Astrocyte (in vitro differentiated cells and primary cell): ENCODE measurements around the gene TMEM129. TPM values are rescaled to one million over a fixed set of nuclear protein-coding genes. Genes with fewer than 3 reads are reported as not detected.

Experiments
- DNase-seq: peaks from one replicate; pipeline ENCODE4 v3.0.0-alpha.2; 2010; ENCODE audit warnings: low read depth
- FAIRE-seq: peaks from 2 replicates; lab custom pipeline; 2011; peaks lifted over from hg19 to GRCh38; lab: Jason Lieb, UNC
- H2AFZ ChIP-seq: 2 replicates; pipeline ENCODE4 v1.6.0; 2012; ENCODE audit warnings: low read depth, low read length, inconsistent platforms
- H3K27ac ChIP-seq: 2 replicates; pipeline ENCODE4 v1.5.1; 2011; ENCODE audit warnings: low read depth, low read length, inconsistent platforms
- H3K27me3 ChIP-seq: 2 replicates; pipeline ENCODE4 v1.6.0; 2011; ENCODE audit warnings: low read length, inconsistent platforms; ENCODE audit not compliant: insufficient read depth
- H3K36me3 ChIP-seq: 2 replicates; pipeline ENCODE4 v1.5.1; 2011; ENCODE audit warnings: low read length, inconsistent platforms; ENCODE audit not compliant: insufficient read depth
- H3K4me1 ChIP-seq: 2 replicates; pipeline ENCODE4 v1.5.1; 2011; ENCODE audit warnings: low read length, inconsistent platforms; ENCODE audit not compliant: insufficient read depth
- H3K4me2 ChIP-seq: 2 replicates; pipeline ENCODE4 v1.6.0; 2012; ENCODE audit warnings: low read length, inconsistent platforms
- H3K4me3 ChIP-seq: 2 replicates; pipeline ENCODE4 v1.5.1; 2011; ENCODE audit warnings: low read depth, mild to moderate bottlenecking, low read length, inconsistent platforms; ENCODE audit not compliant: insufficient read depth
- H3K79me2 ChIP-seq: 2 replicates; pipeline ENCODE4 v1.6.0; 2012; ENCODE audit warnings: mild to moderate bottlenecking, low read length, inconsistent platforms; ENCODE audit not compliant: insufficient read depth
- H3K9ac ChIP-seq: 2 replicates; pipeline ENCODE4 v1.6.0; 2012; ENCODE audit warnings: mild to moderate bottlenecking, low read length, inconsistent platforms
- H3K9me3 ChIP-seq: 2 replicates; pipeline ENCODE4 v1.5.1; 2012; ENCODE audit warnings: low read depth, mild to moderate bottlenecking, low read length, inconsistent platforms; ENCODE audit not compliant: insufficient read depth
- H4K20me1 ChIP-seq: 2 replicates; pipeline ENCODE4 v1.6.0; 2012; ENCODE audit warnings: low read length, inconsistent platforms; ENCODE audit not compliant: insufficient read depth
- H3K27ac Mint-ChIP-seq: one replicate; pipeline ENCODE4 v1.8.0; 2021; ENCODE audit warnings: mild to moderate bottlenecking, mixed read lengths; ENCODE audit not compliant: unreplicated experiment
- H3K27me3 Mint-ChIP-seq: one replicate; pipeline ENCODE4 v1.8.0; 2021; ENCODE audit warnings: low read depth, mixed read lengths; ENCODE audit not compliant: unreplicated experiment
- H3K36me3 Mint-ChIP-seq: one replicate; pipeline ENCODE4 v1.8.0; 2021; ENCODE audit warnings: low read depth, mixed read lengths; ENCODE audit not compliant: unreplicated experiment
- H3K4me1 Mint-ChIP-seq: one replicate; pipeline ENCODE4 v1.8.0; 2021; ENCODE audit warnings: low read depth, mixed read lengths; ENCODE audit not compliant: unreplicated experiment
- H3K4me3 Mint-ChIP-seq: one replicate; pipeline ENCODE4 v1.8.0; 2021; ENCODE audit warnings: mild to moderate bottlenecking, moderate library complexity, mixed read lengths; ENCODE audit not compliant: unreplicated experiment
- H3K9me3 Mint-ChIP-seq: one replicate; pipeline ENCODE4 v1.8.0; 2021; ENCODE audit warnings: mild to moderate bottlenecking, mixed read lengths; ENCODE audit not compliant: unreplicated experiment
- EZH2 ChIP-seq: IDR thresholded peaks from 2 replicates; pipeline ENCODE4 v1.6.1; 2012; ENCODE audit warnings: mild to moderate bottlenecking, low read length, inconsistent platforms; ENCODE audit not compliant: insufficient read depth
- total RNA-seq: library from RNA; stranded (reverse); gene quantifications from 2 replicates; pipeline ENCODE4 v1.2.1, GENCODE V29; 2021
- TF ChIP-seq, protein P1 (sequence below): IDR thresholded peaks from 2 replicates; pipeline ENCODE4 v1.5.1; 2011; ENCODE audit warnings: low read depth, mild to moderate bottlenecking, inconsistent platforms, low read length, moderate library complexity; ENCODE audit not compliant: insufficient read depth

Gene TMEM129
- total RNA-seq, 1 donor from 2014 or later, result 26.8 TPM

GRCh38 chr4:1741208-1741607 is 20.1 kb upstream of the TMEM129 start:
- no peak overlapping the region for H2AFZ ChIP-seq
- no peak overlapping the region for H3K4me3 ChIP-seq
- no peak overlapping the region for H3K9ac ChIP-seq
- no peak overlapping the region for H3K27ac Mint-ChIP-seq
- H3K9me3 Mint-ChIP-seq, result peaks cover 13% of the 10 kb centered on the region
- H3K9me3 ChIP-seq, result peaks cover 19% of the 10 kb centered on the region
- H3K4me2 ChIP-seq, result no peak overlapping the region
- H3K4me1 Mint-ChIP-seq, result no peaks in the 10 kb centered on the region
- H3K36me3 Mint-ChIP-seq, result peaks cover 34% of the 10 kb centered on the region
- H3K27me3 ChIP-seq, result no peaks in the 10 kb centered on the region
- no peaks in the 10 kb centered on the region for H3K4me1 ChIP-seq
- DNase-seq, result no peak
- H3K27me3 Mint-ChIP-seq, result no peaks in the 10 kb centered on the region
- TF ChIP-seq EZH2, result no peak
- TF ChIP-seq, protein P1, sequence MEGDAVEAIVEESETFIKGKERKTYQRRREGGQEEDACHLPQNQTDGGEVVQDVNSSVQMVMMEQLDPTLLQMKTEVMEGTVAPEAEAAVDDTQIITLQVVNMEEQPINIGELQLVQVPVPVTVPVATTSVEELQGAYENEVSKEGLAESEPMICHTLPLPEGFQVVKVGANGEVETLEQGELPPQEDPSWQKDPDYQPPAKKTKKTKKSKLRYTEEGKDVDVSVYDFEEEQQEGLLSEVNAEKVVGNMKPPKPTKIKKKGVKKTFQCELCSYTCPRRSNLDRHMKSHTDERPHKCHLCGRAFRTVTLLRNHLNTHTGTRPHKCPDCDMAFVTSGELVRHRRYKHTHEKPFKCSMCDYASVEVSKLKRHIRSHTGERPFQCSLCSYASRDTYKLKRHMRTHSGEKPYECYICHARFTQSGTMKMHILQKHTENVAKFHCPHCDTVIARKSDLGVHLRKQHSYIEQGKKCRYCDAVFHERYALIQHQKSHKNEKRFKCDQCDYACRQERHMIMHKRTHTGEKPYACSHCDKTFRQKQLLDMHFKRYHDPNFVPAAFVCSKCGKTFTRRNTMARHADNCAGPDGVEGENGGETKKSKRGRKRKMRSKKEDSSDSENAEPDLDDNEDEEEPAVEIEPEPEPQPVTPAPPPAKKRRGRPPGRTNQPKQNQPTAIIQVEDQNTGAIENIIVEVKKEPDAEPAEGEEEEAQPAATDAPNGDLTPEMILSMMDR, result no peak
- H3K27ac ChIP-seq, result no peak overlapping the region
- no peak overlapping the region for H3K4me3 Mint-ChIP-seq
- no peak for FAIRE-seq
- peaks cover 5% of the 10 kb centered on the region for H4K20me1 ChIP-seq
- H3K79me2 ChIP-seq, result no peaks in the 10 kb centered on the region
- peaks cover 12% of the 10 kb centered on the region for H3K36me3 ChIP-seq

DNA sequence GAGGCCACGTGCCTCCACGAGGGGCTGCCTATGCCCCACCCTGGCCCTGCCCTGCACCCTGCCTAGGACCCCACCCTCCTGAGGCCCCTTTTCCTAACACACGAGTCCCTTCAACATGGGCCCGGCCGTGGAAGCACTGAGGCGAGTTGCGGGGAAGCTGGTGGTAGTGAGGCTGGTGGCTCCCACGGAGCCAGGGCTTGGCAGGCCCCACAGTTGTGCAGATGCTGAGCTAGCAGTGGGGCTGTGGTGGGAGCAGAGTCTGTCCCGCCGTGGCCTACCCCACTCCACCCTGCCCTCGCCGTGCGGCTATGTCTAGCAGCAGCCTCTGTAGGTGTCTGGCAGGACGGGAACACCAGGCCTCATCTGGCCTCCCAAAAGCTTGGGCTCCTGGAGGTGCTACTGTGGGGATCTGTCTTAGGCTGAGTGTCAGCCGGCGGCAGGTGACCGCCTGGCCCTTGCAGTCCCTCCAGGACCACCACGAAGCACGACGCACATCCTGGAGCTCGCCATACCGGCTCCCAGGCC is 19.0 kb upstream of the TMEM129 start:
- no peaks in the 10 kb centered on the region for H3K27me3 Mint-ChIP-seq

DNA sequence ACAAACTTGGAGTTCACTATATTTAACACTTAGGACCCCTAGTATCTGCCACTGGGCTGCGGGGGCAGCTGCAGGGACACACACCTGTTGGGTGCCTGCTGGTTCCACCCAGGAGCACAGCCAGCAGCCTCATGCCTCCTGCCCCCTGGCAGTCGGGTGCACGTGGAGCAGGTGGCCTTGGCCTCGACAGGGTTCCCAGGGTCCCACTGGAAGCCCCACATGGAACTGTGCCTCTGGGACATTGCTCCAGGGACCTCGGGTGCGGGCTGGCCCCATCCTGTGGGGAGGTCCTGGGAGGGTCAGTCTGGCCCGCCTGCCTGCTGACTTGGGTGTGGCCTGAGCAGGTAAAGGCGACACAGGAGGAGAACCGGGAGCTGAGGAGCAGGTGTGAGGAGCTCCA is 18.2 kb upstream of the TMEM129 start:
- Histone ChIP-seq H2AFZ (no peak overlapping the region), H3K36me3 (peaks cover 15% of the 10 kb centered on the region), H4K20me1 (no peaks in the 10 kb centered on the region), H3K4me2 (no peak overlapping the region), H3K79me2 (peaks cover 7% of the 10 kb centered on the region), H3K4me3 (no peak overlapping the region), H3K9me3 (peaks cover 19% of the 10 kb centered on the region), H3K27me3 (no peaks in the 10 kb centered on the region), H3K27ac (no peak overlapping the region), H3K9ac (no peak overlapping the region), H3K4me1 (no peaks in the 10 kb centered on the region)
- TF ChIP-seq, protein P1, result no peak
- TF ChIP-seq EZH2, result no peak
- Mint-ChIP-seq H3K4me3 (no peak overlapping the region), H3K4me1 (no peaks in the 10 kb centered on the region), H3K9me3 (peaks cover 13% of the 10 kb centered on the region), H3K27ac (no peak overlapping the region), H3K36me3 (peaks cover 36% of the 10 kb centered on the region), H3K27me3 (no peaks in the 10 kb centered on the region)
- FAIRE-seq (no peak), DNase-seq (no peak)

More for the DNA sequence above, 19.0 kb upstream of the TMEM129 start:
- Histone ChIP-seq H3K4me2 (no peak overlapping the region), H2AFZ (no peak overlapping the region), H4K20me1 (no peaks in the 10 kb centered on the region), H3K27ac (no peak overlapping the region), H3K4me3 (no peak overlapping the region), H3K4me1 (no peaks in the 10 kb centered on the region), H3K27me3 (no peaks in the 10 kb centered on the region), H3K36me3 (peaks cover 12% of the 10 kb centered on the region), H3K9me3 (peaks cover 19% of the 10 kb centered on the region), H3K9ac (no peak overlapping the region), H3K79me2 (peaks cover 5% of the 10 kb centered on the region)
- Mint-ChIP-seq H3K4me1 (no peaks in the 10 kb centered on the region), H3K27ac (no peak overlapping the region), H3K9me3 (peaks cover 13% of the 10 kb centered on the region), H3K4me3 (no peak overlapping the region), H3K36me3 (peaks cover 34% of the 10 kb centered on the region)
- TF ChIP-seq EZH2, result no peak
- TF ChIP-seq, protein P1, result no peak
- FAIRE-seq (no peak), DNase-seq (no peak)
